ENCODE results near the gene LRRC8B.

Gene LRRC8B

DNA sequence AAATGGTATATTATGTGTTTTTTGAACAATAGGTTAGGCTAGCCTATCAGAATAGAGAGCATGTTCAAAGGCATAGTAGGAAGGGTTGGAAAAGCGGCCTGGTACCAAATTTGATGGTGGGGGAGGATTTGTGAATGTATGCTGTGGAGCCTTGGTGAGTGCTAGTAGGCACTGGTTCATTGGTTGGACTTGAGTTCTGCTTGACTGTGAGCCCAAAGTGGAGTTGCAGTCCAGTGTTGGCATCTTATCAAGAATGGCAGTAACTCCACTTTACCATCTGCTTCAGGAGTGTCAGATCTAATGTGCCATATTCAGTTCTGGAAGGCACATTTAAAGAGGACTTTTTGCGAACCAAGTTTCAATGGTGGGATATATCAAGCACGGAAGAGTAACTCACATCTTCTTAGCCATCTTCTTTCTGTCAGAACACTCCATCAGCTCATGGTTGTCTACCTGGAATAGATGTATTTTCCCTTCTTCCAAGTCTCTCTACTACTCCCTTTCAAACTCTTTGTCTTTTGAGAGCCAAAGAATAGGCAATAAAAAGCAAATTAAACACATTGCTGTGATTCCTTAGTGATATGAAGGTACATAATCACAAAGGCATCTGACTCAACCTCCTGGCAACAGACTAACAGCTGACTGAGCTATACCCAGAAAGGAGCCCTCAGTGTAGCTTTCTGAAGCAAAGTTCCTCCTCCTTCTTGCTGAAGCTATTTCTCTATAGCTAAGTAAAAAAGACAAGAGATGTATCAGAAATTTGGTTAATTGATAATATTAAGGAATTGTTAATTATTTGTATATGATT lies 21.7 kb downstream of the LRRC8B start:
- POLR2A ChIA-PET (ENCODE audit: low non-redundant PET): interaction anchor here (0.6 kb wide), 1 partner anchor 778 kb away, joined by 3 read pairs; no protein-coding TSS in a partner anchor
- TF ChIP-seq, protein P1, sequence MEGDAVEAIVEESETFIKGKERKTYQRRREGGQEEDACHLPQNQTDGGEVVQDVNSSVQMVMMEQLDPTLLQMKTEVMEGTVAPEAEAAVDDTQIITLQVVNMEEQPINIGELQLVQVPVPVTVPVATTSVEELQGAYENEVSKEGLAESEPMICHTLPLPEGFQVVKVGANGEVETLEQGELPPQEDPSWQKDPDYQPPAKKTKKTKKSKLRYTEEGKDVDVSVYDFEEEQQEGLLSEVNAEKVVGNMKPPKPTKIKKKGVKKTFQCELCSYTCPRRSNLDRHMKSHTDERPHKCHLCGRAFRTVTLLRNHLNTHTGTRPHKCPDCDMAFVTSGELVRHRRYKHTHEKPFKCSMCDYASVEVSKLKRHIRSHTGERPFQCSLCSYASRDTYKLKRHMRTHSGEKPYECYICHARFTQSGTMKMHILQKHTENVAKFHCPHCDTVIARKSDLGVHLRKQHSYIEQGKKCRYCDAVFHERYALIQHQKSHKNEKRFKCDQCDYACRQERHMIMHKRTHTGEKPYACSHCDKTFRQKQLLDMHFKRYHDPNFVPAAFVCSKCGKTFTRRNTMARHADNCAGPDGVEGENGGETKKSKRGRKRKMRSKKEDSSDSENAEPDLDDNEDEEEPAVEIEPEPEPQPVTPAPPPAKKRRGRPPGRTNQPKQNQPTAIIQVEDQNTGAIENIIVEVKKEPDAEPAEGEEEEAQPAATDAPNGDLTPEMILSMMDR (conservative IDR thresholded peaks at IDR 0.05; ENCODE audit: low read depth): no peak
- DNase-seq (ENCODE audit: low spot score): peak; percentile 49
- H3K27ac ChIP-seq: no peak overlapping the region
- CTCF ChIA-PET: interaction anchor here (0.9 kb wide), 1 partner anchor 87 kb away, joined by 3 read pairs; no protein-coding TSS in a partner anchor

DNA sequence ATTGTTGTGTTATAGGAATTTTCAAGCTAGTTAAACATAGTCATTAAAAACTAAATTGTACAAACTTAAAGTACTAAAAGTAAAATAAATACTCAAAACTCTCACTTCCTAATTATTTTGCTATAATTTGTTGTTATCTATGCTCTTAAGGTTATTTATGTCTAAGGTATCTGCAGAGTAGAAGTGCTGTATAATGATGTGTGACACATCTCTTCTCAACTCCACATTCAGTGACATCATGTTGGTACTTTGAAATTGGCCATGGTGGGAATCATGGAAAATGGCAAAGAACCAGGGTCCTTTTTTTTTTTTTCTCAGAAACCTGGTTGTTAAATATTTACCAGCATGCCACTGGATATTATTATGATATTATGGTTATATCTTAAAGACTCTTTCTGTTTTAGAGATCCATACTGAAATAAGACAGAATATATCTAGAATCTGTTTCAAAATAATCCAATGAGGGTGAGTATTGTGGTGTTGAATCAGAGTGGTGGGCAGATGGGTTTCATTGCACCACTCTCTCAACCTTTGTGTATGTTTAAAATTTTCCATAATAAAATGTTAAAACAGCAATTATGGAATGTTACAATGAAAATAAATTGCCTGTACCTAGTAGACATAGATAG lies 22.4 kb downstream of the LRRC8B start:
- DNase-seq (ENCODE audit: low spot score): no peak
- H3K27ac ChIP-seq: no peak overlapping the region
- TF ChIP-seq, protein P1 (conservative IDR thresholded peaks at IDR 0.05; ENCODE audit: low read depth): no peak
- ChIA-PET POLR2A (ENCODE audit: low non-redundant PET) (interaction anchor here (0.6 kb wide), 1 partner anchor 779 kb away, joined by 3 read pairs; no protein-coding TSS in a partner anchor), CTCF (interaction anchor here (0.9 kb wide), 1 partner anchor 86 kb away, joined by 3 read pairs; no protein-coding TSS in a partner anchor)

DNA sequence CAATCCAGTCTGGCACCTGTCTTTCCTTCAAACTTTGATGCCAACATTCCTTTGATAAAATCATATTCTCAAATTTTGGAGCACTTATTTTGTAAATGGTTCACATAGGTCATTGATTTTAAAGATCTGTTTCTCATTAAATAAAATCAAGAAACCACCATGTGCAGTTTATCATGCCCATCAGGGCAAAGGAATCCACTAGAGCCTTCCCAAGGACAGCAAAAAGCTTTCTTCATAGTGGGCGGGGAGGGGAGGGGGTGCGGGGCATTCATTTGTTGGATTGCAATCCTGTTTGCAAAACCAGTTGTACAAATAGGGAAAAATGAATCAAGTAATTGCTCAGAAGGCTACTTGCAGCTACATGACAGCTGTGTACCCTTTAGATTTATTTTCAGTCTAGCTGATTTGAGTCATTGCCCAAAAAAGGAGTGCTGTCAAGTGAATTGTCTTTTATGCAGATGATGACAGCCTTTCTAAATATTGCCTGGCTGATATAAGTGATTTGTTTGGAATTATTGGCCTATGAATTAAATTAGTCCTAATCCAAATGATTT lies 23.0 kb downstream of the LRRC8B start:
- no peak overlapping the region for H3K27ac ChIP-seq
- POLR2A ChIA-PET (ENCODE audit: low non-redundant PET): no interaction called here
- DNase-seq (ENCODE audit: low spot score): peak; percentile 90
- TF ChIP-seq, protein P1 (conservative IDR thresholded peaks at IDR 0.05; ENCODE audit: low read depth): no peak
- CTCF ChIA-PET: no interaction called here

DNA sequence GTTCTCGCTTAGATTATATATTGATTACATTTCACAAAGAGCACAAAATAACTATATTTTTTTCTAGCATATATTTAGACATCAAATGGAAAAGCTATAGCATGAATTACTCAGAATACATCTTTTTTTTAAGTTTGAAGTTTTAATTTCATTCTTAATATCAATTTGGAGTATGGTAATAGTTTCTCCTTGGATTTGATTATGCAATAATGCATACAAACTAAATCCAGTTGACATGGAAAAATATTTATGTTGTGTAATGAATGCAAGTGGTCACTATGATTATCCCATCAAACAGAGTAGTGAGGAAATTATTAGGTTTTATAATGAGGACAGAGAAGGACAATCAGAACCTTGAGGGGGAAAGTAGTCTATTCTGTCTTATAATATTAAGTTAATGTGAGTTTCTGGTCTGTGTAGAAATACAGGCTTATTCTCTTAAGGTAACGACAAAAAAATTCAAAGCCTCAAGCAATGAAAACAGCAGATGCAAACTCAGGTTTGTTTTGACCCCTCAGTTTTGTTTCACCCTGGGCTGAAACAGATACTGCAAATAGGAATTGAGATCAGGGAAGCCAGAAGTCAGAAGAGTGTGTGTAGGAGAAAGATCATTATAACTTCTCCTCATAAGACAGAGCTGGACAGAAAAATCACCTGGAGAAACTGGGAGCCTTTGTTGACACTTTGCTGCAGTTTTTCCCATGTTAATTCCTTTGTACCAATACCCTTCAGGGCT lies 23.7 kb downstream of the LRRC8B start:
- DNase-seq (ENCODE audit: low spot score): no peak
- no peak overlapping the region for H3K27ac ChIP-seq
- POLR2A ChIA-PET (ENCODE audit: low non-redundant PET): no interaction called here
- CTCF ChIA-PET: no interaction called here
- TF ChIP-seq, protein P1 (conservative IDR thresholded peaks at IDR 0.05; ENCODE audit: low read depth): no peak

DNA sequence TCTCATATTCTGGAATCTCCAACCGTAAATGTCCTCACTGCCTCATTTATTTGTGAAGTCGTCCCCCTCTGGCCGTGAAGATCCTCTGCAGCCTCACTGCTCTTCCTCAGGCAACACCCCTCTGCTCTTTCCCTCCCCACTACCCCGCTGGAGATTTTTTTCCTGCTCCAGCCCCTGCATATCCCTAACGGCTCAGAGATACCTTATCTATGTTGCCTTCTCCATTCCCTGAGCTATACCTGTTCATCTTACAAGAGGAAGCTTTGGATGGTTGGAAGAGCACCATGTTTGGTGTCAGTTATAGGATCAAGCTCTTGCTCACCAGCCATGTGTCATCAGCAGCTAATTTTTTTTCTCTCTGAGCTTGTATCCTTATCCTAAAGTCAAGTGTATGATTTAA lies 26.4 kb downstream of the LRRC8B start:
- CTCF ChIA-PET: no interaction called here

More for the DNA sequence above, 26.4 kb downstream of the LRRC8B start:
- POLR2A ChIA-PET (ENCODE audit: low non-redundant PET): no interaction called here
- TF ChIP-seq, protein P1 (conservative IDR thresholded peaks at IDR 0.05; ENCODE audit: low read depth): no peak
- DNase-seq (ENCODE audit: low spot score): no peak
- no peak overlapping the region for H3K27ac ChIP-seq

All from RWPE1 (cell line).